GM19324 (cell line): ENCODE data around the gene BTN1A1.

ENCODE experiments used
- ATAC-seq: cut with Tn5 transposase; IDR thresholded peaks from one replicate; pipeline ENCODE4 v1.9.1; 2021; ENCODE audit warnings: mild to moderate bottlenecking, moderate library complexity; ENCODE audit not compliant: unreplicated experiment, low FRiP score

Gene BTN1A1

DNA sequence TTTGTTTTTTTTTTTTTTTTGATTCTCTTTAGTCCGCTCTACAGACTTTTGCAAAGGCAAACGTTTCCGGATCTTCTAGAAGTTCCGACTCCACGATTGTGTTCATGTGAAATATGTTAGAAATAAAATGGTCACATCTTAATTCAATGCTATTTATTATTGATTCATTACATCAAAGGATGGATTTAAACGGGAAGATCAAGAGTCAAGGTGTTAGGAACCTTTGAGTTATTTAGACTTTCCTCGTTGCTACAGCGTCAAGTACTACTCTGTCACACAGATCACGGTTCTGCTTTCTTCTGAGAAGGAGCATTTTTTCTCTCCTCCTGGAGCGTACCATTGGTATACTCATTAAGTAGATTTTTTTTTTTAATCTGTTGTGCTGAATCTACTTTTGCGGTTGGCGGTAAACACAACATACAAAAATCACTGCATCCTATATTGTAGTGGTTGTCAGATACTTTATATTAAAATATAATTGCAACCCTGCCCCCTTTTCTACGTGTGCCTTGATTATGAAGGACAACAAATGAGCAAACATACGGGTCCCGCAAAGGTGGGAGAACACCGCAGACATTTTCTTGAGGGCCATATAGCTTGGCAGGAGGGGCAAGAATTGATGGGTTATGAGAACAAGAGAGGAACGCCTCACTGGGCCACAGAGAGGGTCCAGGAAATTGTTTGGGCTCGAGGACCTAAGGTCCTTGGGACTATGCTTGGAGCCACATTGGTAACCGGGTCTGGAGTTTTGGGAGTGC, 55.6 kb downstream of the BTN1A1 start:
- ATAC-seq, result no peak

DNA sequence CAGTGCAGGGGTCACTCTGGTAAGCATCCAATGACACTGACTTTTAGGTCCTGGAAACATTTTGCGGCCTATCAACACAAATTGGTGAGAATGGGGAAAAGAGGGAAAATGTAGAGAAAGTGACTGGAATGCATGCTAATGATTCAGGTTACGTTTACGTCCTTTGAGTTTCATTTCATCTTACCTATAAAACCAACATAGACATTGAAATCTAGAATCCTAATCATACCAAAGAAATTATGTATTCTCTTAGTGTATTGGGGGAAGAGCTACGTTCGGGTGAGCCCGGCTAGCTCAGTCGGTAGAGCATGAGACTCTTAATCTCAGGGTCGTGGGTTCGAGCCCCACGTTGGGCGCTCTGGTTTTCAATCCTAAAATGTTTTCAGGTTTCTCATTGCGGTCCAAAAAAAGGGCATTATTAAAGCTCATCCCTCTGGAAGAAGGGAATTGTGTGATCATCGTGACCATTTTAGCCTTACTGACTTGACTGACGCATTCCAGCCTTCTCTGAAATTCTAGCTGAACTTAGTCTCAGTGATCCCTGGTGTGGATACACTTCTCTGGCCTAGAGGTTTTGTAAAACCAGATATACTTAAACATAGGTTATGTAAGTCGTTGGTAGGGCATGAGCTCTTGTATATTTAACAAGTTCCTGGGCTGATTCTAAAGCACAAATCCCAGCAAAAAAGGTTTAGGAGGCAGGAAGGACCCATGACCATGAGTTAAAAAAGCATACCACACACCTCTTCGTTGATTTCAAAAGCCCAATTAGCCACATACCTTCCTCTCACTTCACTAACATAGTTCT, 56.4 kb downstream of the BTN1A1 start:
- no peak for ATAC-seq
